Islet of Langerhans (tissue), 1 donor: ENCODE results near the gene TYRP1.

Experiments
- FAIRE-seq: peaks from one replicate; lab custom pipeline; 2011; peaks lifted over from hg19 to GRCh38; lab: Jason Lieb, UNC

Gene TYRP1

GRCh38 chr9:12737871-12738270, 44.7 kb downstream of the TYRP1 start:
- FAIRE-seq = no peak

- FAIRE-seq = no peak
Observed at GRCh38 chr9:12739014-12739652, 45.9 kb downstream of the TYRP1 start.

- no peak for FAIRE-seq
Observed at GRCh38 chr9:12740845-12741244, 47.7 kb downstream of the TYRP1 start.

GRCh38 chr9:12748016-12748415, 54.8 kb downstream of the TYRP1 start:
- no peak for FAIRE-seq

GRCh38 chr9:12748954-12749353, 55.8 kb downstream of the TYRP1 start:
- no peak for FAIRE-seq

GRCh38 chr9:12753931-12754330, 60.7 kb downstream of the TYRP1 start:
- no peak for FAIRE-seq

DNA sequence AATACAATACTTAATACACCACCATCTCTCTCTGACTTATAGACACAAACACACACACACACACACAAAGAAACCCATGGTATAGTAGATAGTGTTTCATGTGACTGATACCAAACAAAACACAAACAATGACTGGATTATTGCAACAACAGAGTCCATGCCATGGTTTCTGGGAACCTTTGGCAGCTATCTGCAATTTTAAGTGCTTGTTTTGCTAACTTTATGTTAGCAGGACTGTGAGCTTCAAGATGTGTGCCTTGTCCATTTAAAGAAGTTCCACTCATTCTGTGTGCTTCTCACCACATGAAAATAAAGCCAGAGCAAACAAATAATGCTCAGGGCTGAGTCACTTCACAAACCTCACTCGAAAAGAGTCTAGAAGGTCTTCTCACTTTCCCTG, 66.6 kb downstream of the TYRP1 start:
- FAIRE-seq = no peak
